ENCODE results near the gene AQP12B.

The AQP12B gene

DNA sequence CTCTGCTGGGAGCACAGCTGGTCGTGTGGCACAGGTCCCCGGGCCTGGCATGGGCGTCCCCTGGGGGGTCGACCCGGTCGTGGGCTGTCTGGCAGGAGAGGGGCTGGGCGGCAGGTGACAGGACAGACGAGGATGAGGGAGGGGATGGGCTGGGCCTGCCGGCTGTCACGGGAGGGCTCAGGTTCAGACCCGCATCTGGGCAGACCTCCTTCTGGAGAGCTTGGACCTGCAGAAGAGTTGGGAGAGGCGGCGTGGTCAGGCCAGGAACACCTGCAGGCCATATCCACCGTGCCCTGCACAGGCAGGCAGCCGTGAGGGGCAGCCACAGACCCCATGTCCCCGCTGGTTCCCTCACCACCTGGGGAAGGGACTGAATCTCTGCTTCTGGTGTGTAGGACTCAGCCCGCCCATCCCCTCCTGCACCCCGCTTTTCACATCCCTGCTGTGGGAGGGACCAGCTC, 34.5 kb upstream of the AQP12B start:
- Histone ChIP-seq H3K36me3 (ENCODE audit: insufficient read depth, low read length) (no peaks in the 10 kb centered on the region), H3K4me1 (ENCODE audit: control insufficient read depth, insufficient read depth, low read length, unreplicated experiment) (no peaks in the 10 kb centered on the region), H2AFZ (ENCODE audit: low read length, unreplicated experiment) (no peak overlapping the region), H3K27me3 (ENCODE audit: insufficient read depth, low read length) (peaks cover 35% of the 10 kb centered on the region; the same call in 1 of the 2 replicates), H3K79me2 (ENCODE audit: control insufficient read depth, insufficient read depth, low read length, unreplicated experiment) (no peaks in the 10 kb centered on the region), H3K4me3 (ENCODE audit: low read depth, low read length) (no peak overlapping the region), H3K27ac (ENCODE audit: low read depth, low read length) (no peak overlapping the region)

DNA sequence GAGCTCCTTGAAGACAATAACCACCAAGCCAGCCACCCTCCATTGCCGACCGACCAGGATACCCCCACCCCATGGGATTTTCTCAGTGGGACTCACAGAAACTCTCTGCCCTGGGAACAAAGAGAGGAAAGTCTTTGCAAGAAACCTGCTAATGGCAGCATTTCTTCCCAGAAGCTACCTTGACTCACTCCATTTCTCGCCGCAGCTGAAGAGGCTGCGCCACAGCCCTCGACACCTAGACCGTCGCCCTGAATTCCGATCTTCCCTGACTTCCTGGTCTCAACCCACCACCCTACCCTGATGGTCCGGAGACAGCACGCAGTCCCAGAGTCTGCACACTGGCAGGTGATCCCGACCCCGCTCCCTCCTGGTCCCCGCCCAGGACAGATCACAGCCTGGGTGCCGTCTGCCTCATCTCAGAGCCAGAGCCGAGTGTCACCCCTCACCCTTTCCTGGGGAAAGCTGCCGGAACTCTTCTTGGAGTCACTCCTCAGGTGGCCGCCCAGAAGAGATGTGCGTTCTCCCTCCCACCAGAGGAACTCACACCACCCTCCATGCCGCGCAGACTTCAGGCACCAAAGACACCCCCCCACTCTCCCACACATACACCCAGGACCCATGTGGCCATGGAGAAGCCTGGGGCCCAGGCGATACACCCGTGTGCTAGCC, 33.6 kb upstream of the AQP12B start:
- no peaks in the 10 kb centered on the region for H3K79me2 ChIP-seq (ENCODE audit: control insufficient read depth, insufficient read depth, low read length, unreplicated experiment)
- no peaks in the 10 kb centered on the region for H3K4me1 ChIP-seq (ENCODE audit: control insufficient read depth, insufficient read depth, low read length, unreplicated experiment)
- H3K27me3 ChIP-seq (ENCODE audit: insufficient read depth, low read length): peaks cover 43% of the 10 kb centered on the region; the same call in 1 of the 2 replicates
- H3K36me3 ChIP-seq (ENCODE audit: insufficient read depth, low read length): no peaks in the 10 kb centered on the region
- no peak overlapping the region for H2AFZ ChIP-seq (ENCODE audit: low read length, unreplicated experiment)
- H3K27ac ChIP-seq (ENCODE audit: low read depth, low read length): no peak overlapping the region
- no peak overlapping the region for H3K4me3 ChIP-seq (ENCODE audit: low read depth, low read length)

DNA sequence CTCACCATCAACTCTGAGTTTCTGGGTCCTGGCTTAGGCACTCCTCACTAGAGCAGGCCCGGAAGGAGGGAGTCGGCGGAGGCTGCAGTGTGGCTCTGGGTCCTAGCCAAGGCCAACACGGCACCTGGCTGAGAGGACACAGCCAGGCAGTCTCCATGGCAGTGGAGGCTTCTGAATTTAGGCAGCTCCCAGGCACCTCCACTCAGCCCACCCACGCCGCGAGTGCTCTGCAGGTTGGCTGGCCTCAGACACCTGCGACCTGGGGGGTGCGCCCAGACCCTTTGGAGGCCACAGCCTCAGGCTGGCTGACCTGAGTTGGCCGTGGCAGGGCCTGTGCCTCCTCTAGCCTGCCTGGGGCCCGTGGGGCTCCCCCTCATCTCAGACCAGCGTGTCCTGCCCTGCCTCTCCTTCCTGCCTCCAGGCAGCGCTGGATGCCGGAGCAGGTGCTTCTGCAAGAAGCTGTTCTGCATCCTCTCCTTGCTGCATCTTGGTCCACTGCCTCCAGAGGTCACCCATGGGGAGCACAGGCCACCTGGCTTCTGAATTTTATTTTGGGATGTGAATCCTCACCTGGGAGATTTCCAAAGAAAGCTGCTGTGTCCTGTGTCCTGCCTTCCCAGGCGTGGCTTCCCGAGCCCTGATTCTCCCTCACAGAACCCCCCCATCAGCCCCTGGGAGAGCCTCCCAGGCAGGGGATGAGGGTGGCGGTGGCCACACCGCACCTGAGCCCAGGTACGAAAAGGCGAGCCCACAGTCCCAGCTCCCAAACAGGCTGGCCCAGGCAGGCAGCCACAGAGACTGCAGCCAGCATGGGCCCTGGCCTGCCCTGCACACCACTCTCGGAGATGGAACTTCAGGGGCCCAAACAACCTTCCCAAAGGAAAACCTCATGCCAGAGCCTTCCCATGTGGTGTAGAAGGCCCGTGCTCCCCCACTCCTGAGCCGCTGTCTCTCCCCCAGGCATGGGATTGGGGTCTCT, 32.4 kb upstream of the AQP12B start:
- Histone ChIP-seq H3K4me3 (ENCODE audit: low read depth, low read length) (no peak overlapping the region), H3K79me2 (ENCODE audit: control insufficient read depth, insufficient read depth, low read length, unreplicated experiment) (no peaks in the 10 kb centered on the region), H2AFZ (ENCODE audit: low read length, unreplicated experiment) (no peak overlapping the region), H3K27ac (ENCODE audit: low read depth, low read length) (no peak overlapping the region), H3K36me3 (ENCODE audit: insufficient read depth, low read length) (no peaks in the 10 kb centered on the region), H3K27me3 (ENCODE audit: insufficient read depth, low read length) (peaks cover 43% of the 10 kb centered on the region), H3K4me1 (ENCODE audit: control insufficient read depth, insufficient read depth, low read length, unreplicated experiment) (no peaks in the 10 kb centered on the region)

- Histone ChIP-seq H3K4me1 (ENCODE audit: control insufficient read depth, insufficient read depth, low read length, unreplicated experiment) (no peaks in the 10 kb centered on the region), H2AFZ (ENCODE audit: low read length, unreplicated experiment) (no peak overlapping the region), H3K36me3 (ENCODE audit: insufficient read depth, low read length) (no peaks in the 10 kb centered on the region), H3K4me3 (ENCODE audit: low read depth, low read length) (no peak overlapping the region), H3K27ac (ENCODE audit: low read depth, low read length) (no peak overlapping the region), H3K79me2 (ENCODE audit: control insufficient read depth, insufficient read depth, low read length, unreplicated experiment) (no peaks in the 10 kb centered on the region), H3K27me3 (ENCODE audit: insufficient read depth, low read length) (peaks cover 48% of the 10 kb centered on the region)
These were observed 31.5 kb upstream of the AQP12B start for GRCh38 chr2:240713928-240714746.

DNA sequence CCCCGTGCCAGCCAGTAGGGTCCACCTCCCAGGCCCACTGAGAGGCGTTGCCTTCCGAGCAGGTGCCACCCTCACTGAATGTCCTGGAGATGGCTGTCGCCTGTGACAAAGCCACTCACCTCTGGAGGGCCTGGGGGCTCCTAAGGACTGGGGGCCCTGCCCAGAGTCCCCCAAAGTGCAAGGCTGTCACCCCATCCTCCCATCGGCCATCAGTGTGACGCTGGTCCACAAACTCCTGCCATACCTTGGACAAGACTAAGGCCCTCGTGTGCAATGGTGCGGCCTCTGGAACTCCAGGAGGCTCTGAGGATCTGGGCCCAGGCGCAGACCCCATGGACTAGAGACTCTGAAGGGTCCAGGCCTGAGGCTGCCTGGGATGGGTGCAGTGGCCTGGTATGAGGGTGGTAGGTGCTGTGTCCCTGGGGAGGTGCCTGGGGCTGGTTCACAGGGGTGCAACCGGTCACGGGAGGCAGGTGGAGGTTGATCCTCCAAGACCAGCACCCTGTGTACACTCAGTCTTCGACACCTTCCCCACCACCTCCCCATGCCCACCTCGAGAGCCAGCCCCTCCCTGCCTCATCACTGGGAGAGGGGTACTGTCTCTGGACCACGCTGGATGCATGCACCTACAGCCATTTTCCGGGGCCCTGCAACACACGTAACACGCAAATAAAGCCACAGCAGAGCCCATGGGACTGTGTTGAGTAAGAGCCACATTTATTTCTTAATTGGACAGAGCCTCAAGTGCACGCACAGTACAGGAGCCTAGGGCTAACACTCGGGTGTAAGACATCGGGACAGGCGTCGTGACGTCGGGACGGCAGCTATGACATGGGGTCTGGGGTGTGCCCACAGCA, 30.6 kb upstream of the AQP12B start:
- H2AFZ ChIP-seq (ENCODE audit: low read length, unreplicated experiment): no peak overlapping the region
- H3K36me3 ChIP-seq (ENCODE audit: insufficient read depth, low read length): no peaks in the 10 kb centered on the region
- H3K27me3 ChIP-seq (ENCODE audit: insufficient read depth, low read length): peaks cover 51% of the 10 kb centered on the region
- no peak overlapping the region for H3K4me3 ChIP-seq (ENCODE audit: low read depth, low read length)
- H3K79me2 ChIP-seq (ENCODE audit: control insufficient read depth, insufficient read depth, low read length, unreplicated experiment): no peaks in the 10 kb centered on the region
- no peaks in the 10 kb centered on the region for H3K4me1 ChIP-seq (ENCODE audit: control insufficient read depth, insufficient read depth, low read length, unreplicated experiment)
- no peak overlapping the region for H3K27ac ChIP-seq (ENCODE audit: low read depth, low read length)

DNA sequence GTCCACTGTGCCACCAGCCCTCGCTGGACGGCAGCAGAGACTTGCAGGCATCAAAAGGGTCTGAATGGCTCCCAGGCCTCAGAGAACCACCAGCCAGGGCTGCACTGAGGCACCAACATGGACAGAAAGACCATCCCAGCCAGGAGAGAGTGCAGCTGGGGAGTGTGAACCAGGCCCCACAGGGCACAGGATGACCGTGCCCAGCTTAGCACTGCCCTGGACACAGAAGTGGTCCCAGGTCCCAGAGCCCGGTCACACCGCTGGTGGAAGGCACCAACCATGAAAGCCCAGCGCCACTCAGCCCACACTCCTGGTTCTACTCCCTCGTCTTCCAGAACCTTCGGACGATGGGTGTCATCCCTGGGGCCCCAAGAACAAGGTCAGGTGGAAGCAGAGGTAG, 29.4 kb upstream of the AQP12B start:
- peaks cover 60% of the 10 kb centered on the region for H3K27me3 ChIP-seq (ENCODE audit: insufficient read depth, low read length)

GRCh38 chr2:240711701-240712100, 29.0 kb upstream of the AQP12B start:
- H3K27me3 ChIP-seq (ENCODE audit: insufficient read depth, low read length): peaks cover 65% of the 10 kb centered on the region
- H3K27ac ChIP-seq (ENCODE audit: low read depth, low read length): no peak overlapping the region

More for the DNA sequence above, 29.4 kb upstream of the AQP12B start:
- Histone ChIP-seq H3K4me1 (ENCODE audit: control insufficient read depth, insufficient read depth, low read length, unreplicated experiment) (no peaks in the 10 kb centered on the region), H3K79me2 (ENCODE audit: control insufficient read depth, insufficient read depth, low read length, unreplicated experiment) (no peaks in the 10 kb centered on the region), H2AFZ (ENCODE audit: low read length, unreplicated experiment) (no peak overlapping the region), H3K36me3 (ENCODE audit: insufficient read depth, low read length) (no peaks in the 10 kb centered on the region), H3K27ac (ENCODE audit: low read depth, low read length) (no peak overlapping the region), H3K4me3 (ENCODE audit: low read depth, low read length) (no peak overlapping the region)

DNA sequence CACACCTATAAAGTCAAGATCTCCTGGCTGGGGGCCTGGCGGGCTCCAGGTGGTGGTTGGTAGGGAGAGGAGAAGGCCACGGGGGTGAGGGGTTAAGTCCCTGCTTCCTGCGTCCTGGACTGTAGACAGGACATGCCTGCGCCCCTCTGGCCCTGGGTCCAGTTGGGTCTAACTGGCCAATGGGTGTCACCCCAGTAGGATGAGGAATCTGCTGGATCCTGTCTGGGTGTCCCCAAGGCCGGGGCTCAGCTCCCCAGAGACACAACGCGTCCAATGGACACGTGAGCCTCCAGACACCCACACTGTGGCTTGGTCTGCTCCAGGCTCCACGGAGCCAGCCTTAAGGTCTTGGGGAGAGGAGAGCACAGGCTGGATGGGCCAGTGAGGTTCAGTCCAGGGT, 28.6 kb upstream of the AQP12B start:
- no peaks in the 10 kb centered on the region for H3K4me1 ChIP-seq (ENCODE audit: control insufficient read depth, insufficient read depth, low read length, unreplicated experiment)
- H3K36me3 ChIP-seq (ENCODE audit: insufficient read depth, low read length): no peaks in the 10 kb centered on the region
- H2AFZ ChIP-seq (ENCODE audit: low read length, unreplicated experiment): no peak overlapping the region
- H3K4me3 ChIP-seq (ENCODE audit: low read depth, low read length): no peak overlapping the region
- peaks cover 67% of the 10 kb centered on the region for H3K27me3 ChIP-seq (ENCODE audit: insufficient read depth, low read length)
- no peaks in the 10 kb centered on the region for H3K79me2 ChIP-seq (ENCODE audit: control insufficient read depth, insufficient read depth, low read length, unreplicated experiment)
- no peak overlapping the region for H3K27ac ChIP-seq (ENCODE audit: low read depth, low read length)

More at GRCh38 chr2:240711701-240712100, 29.0 kb upstream of the AQP12B start:
- Histone ChIP-seq H3K36me3 (ENCODE audit: insufficient read depth, low read length) (no peaks in the 10 kb centered on the region), H3K4me1 (ENCODE audit: control insufficient read depth, insufficient read depth, low read length, unreplicated experiment) (no peaks in the 10 kb centered on the region), H2AFZ (ENCODE audit: low read length, unreplicated experiment) (no peak overlapping the region), H3K79me2 (ENCODE audit: control insufficient read depth, insufficient read depth, low read length, unreplicated experiment) (no peaks in the 10 kb centered on the region), H3K4me3 (ENCODE audit: low read depth, low read length) (no peak overlapping the region)

- Histone ChIP-seq H3K4me1 (ENCODE audit: control insufficient read depth, insufficient read depth, low read length, unreplicated experiment) (no peaks in the 10 kb centered on the region), H3K27me3 (ENCODE audit: insufficient read depth, low read length) (peaks cover 68% of the 10 kb centered on the region), H2AFZ (ENCODE audit: low read length, unreplicated experiment) (no peak overlapping the region), H3K79me2 (ENCODE audit: control insufficient read depth, insufficient read depth, low read length, unreplicated experiment) (no peaks in the 10 kb centered on the region), H3K27ac (ENCODE audit: low read depth, low read length) (no peak overlapping the region), H3K36me3 (ENCODE audit: insufficient read depth, low read length) (no peaks in the 10 kb centered on the region), H3K4me3 (ENCODE audit: low read depth, low read length) (no peak overlapping the region)
These were observed 25.8 kb upstream of the AQP12B start for GRCh38 chr2:240708457-240708856.

Data from ACC112 (cell line).